ENCODE results near the gene GULP1.

- no peak for TF ChIP-seq EP300 (IDR thresholded peaks at IDR 0.05; ENCODE audit: borderline replicate concordance)
- TF ChIP-seq EGR1 (IDR thresholded peaks at IDR 0.05) = no peak
- no peak for TF ChIP-seq FOXM1 (IDR thresholded peaks at IDR 0.05; ENCODE audit: borderline replicate concordance, low read depth)
- no peak for TF ChIP-seq RAD21 (IDR thresholded peaks at IDR 0.05; ENCODE audit: low read depth)
- TF ChIP-seq CEBPB (IDR thresholded peaks at IDR 0.05) = no peak
- no peak for TF ChIP-seq YY1 (IDR thresholded peaks at IDR 0.05; ENCODE audit: low read depth)
- TF ChIP-seq MAX (IDR thresholded peaks at IDR 0.05) = no peak
- TF ChIP-seq REST (IDR thresholded peaks at IDR 0.05; ENCODE audit: low read depth) = no peak
Measured at GRCh38 chr2:188569431-188570165, 277.9 kb downstream of the GULP1 start.

Measured in Ishikawa (cell line).